ENCODE data around the gene CFTR. TPM values are rescaled to one million over a fixed set of nuclear protein-coding genes. Genes with fewer than 3 reads are reported as not detected.

CFTR gene
- total RNA-seq, 1 donor, result not detected

- Histone ChIP-seq H3K4me3 (ENCODE audit: insufficient read depth, low read length) (no peak overlapping the region), H3K79me2 (ENCODE audit: insufficient read depth, low read length) (no peaks in the 10 kb centered on the region), H3K27me3 (ENCODE audit: insufficient read depth, low read length) (no peaks in the 10 kb centered on the region), H3K36me3 (ENCODE audit: insufficient read depth, low read length) (no peaks in the 10 kb centered on the region), H2AFZ (ENCODE audit: low read length) (no peak overlapping the region), H4K20me1 (ENCODE audit: insufficient read depth, low read length) (no peaks in the 10 kb centered on the region), H3K27ac (ENCODE audit: low read depth, low read length) (no peak overlapping the region), H3K9me3 (ENCODE audit: low read depth, low read length) (no peaks in the 10 kb centered on the region), H3K4me1 (ENCODE audit: insufficient read depth, low read length) (no peaks in the 10 kb centered on the region), H3K4me2 (ENCODE audit: insufficient read depth, low read length) (no peak overlapping the region)
- no peak for TF ChIP-seq CTCF (IDR thresholded peaks at IDR 0.05; ENCODE audit: extremely low read depth, low read depth, low read length)
- no peak for DNase-seq (ENCODE audit: insufficient read length, low spot score, missing footprints)
These were observed 173.3 kb downstream of the CFTR start for GRCh38 chr7:117652943-117653680.

- DNase-seq (ENCODE audit: insufficient read length, low spot score, missing footprints), result no peak
- Histone ChIP-seq H3K27me3 (ENCODE audit: insufficient read depth, low read length) (no peaks in the 10 kb centered on the region), H3K4me2 (ENCODE audit: insufficient read depth, low read length) (no peak overlapping the region), H3K4me3 (ENCODE audit: insufficient read depth, low read length) (no peak overlapping the region), H3K27ac (ENCODE audit: low read depth, low read length) (no peak overlapping the region), H4K20me1 (ENCODE audit: insufficient read depth, low read length) (no peaks in the 10 kb centered on the region), H3K36me3 (ENCODE audit: insufficient read depth, low read length) (no peaks in the 10 kb centered on the region), H3K9me3 (ENCODE audit: low read depth, low read length) (no peaks in the 10 kb centered on the region), H3K4me1 (ENCODE audit: insufficient read depth, low read length) (no peaks in the 10 kb centered on the region), H3K79me2 (ENCODE audit: insufficient read depth, low read length) (no peaks in the 10 kb centered on the region), H2AFZ (ENCODE audit: low read length) (no peak overlapping the region)
- TF ChIP-seq CTCF (IDR thresholded peaks at IDR 0.05; ENCODE audit: extremely low read depth, low read depth, low read length), result no peak
These were observed 175.0 kb downstream of the CFTR start for GRCh38 chr7:117654780-117655179.

DNA sequence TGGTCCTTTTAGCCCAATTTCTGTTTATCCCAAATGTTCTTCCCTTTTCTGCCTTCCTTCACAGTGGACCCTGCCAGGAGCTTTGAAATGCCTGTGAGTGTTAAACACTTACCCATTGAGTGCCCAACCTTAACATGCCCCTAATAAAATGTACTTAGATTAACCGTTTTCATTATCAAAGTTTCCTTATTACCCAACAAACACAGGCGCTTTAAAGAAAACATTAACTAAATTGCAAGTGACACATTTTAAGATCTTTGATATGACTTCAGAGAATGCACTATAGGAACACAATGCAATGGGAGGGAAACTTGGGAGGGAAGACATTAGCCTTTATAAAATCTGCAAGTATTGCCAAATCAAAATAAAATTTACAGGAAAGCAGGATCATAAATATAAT lies 177.0 kb downstream of the CFTR start:
- Histone ChIP-seq H3K27me3 (ENCODE audit: insufficient read depth, low read length) (no peaks in the 10 kb centered on the region), H3K4me3 (ENCODE audit: insufficient read depth, low read length) (no peak overlapping the region), H3K4me2 (ENCODE audit: insufficient read depth, low read length) (no peak overlapping the region), H3K36me3 (ENCODE audit: insufficient read depth, low read length) (no peaks in the 10 kb centered on the region), H3K4me1 (ENCODE audit: insufficient read depth, low read length) (no peaks in the 10 kb centered on the region), H3K9me3 (ENCODE audit: low read depth, low read length) (no peaks in the 10 kb centered on the region), H3K79me2 (ENCODE audit: insufficient read depth, low read length) (no peaks in the 10 kb centered on the region), H4K20me1 (ENCODE audit: insufficient read depth, low read length) (no peaks in the 10 kb centered on the region), H2AFZ (ENCODE audit: low read length) (no peak overlapping the region), H3K27ac (ENCODE audit: low read depth, low read length) (no peak overlapping the region)
- DNase-seq (ENCODE audit: insufficient read length, low spot score, missing footprints), result no peak
- TF ChIP-seq CTCF (IDR thresholded peaks at IDR 0.05; ENCODE audit: extremely low read depth, low read depth, low read length), result no peak

- H3K27me3 ChIP-seq (ENCODE audit: insufficient read depth, low read length), result no peaks in the 10 kb centered on the region
- no peaks in the 10 kb centered on the region for H3K79me2 ChIP-seq (ENCODE audit: insufficient read depth, low read length)
- no peak overlapping the region for H3K4me2 ChIP-seq (ENCODE audit: insufficient read depth, low read length)
- H3K27ac ChIP-seq (ENCODE audit: low read depth, low read length), result no peak overlapping the region
- DNase-seq (ENCODE audit: insufficient read length, low spot score, missing footprints), result no peak
- H4K20me1 ChIP-seq (ENCODE audit: insufficient read depth, low read length), result no peaks in the 10 kb centered on the region
- no peaks in the 10 kb centered on the region for H3K4me1 ChIP-seq (ENCODE audit: insufficient read depth, low read length)
- no peak for TF ChIP-seq CTCF (IDR thresholded peaks at IDR 0.05; ENCODE audit: extremely low read depth, low read depth, low read length)
- no peaks in the 10 kb centered on the region for H3K36me3 ChIP-seq (ENCODE audit: insufficient read depth, low read length)
- H2AFZ ChIP-seq (ENCODE audit: low read length), result no peak overlapping the region
- no peaks in the 10 kb centered on the region for H3K9me3 ChIP-seq (ENCODE audit: low read depth, low read length)
- no peak overlapping the region for H3K4me3 ChIP-seq (ENCODE audit: insufficient read depth, low read length)
These were observed 179.7 kb downstream of the CFTR start for GRCh38 chr7:117659531-117660011.
